AG09309 (cell line): Measurements from ENCODE around the gene ADPRS.

Experiments
- DNase-seq: peaks from one replicate; pipeline ENCODE4 v3.0.0-alpha.2; 2010; ENCODE audit warnings: low read depth
- H3K4me3 ChIP-seq: 2 replicates; pipeline ENCODE4 v1.5.1; 2011; ENCODE audit warnings: mild to moderate bottlenecking, low read depth, low read length, moderate library complexity; ENCODE audit not compliant: control insufficient read depth
- CTCF ChIP-seq: IDR thresholded peaks from 2 replicates; pipeline ENCODE4 v1.5.1; 2011; ENCODE audit warnings: mild to moderate bottlenecking, low read depth, low read length, inconsistent platforms; ENCODE audit not compliant: insufficient read depth, control insufficient read depth; ENCODE audit errors: missing control alignments

The ADPRS gene

GRCh38 chr1:36124404-36125128 lies 35.9 kb downstream of the ADPRS start:
- no peak for TF ChIP-seq CTCF
- peak overlapping the region; percentile 6; the same call in 1 of the 2 replicates for H3K4me3 ChIP-seq

GRCh38 chr1:36125129-36125991 lies 36.7 kb downstream of the ADPRS start, which contains the start of gene COL8A2:
Gene COL8A2, minus strand, starts transcription at chr1:36125222. Its CDS starts 24,980 bp downstream, at chr1:36100242.
- peak within 1 kb of the TSS; percentile 6 for H3K4me3 ChIP-seq
- TF ChIP-seq CTCF, result no peak

More at GRCh38 chr1:36124404-36125128, 35.9 kb downstream of the ADPRS start:
- DNase-seq, result no peak

GRCh38 chr1:36126005-36126716 lies 37.5 kb downstream of the ADPRS start:
- DNase-seq, result no peak
- H3K4me3 ChIP-seq, result no peak overlapping the region

More at GRCh38 chr1:36125129-36125991, 36.7 kb downstream of the ADPRS start, which contains the start of gene COL8A2:
- DNase-seq, result no peak

GRCh38 chr1:36126797-36127500 lies 38.3 kb downstream of the ADPRS start:
- no peak for TF ChIP-seq CTCF
- no peak overlapping the region for H3K4me3 ChIP-seq
- no peak for DNase-seq

More at GRCh38 chr1:36126005-36126716, 37.5 kb downstream of the ADPRS start:
- no peak for TF ChIP-seq CTCF

GRCh38 chr1:36128126-36128904 lies 39.6 kb downstream of the ADPRS start:
- H3K4me3 ChIP-seq, result no peak overlapping the region
- DNase-seq, result no peak
- TF ChIP-seq CTCF, result no peak
